Measurements from ENCODE around the gene RAB3IL1.

DNA sequence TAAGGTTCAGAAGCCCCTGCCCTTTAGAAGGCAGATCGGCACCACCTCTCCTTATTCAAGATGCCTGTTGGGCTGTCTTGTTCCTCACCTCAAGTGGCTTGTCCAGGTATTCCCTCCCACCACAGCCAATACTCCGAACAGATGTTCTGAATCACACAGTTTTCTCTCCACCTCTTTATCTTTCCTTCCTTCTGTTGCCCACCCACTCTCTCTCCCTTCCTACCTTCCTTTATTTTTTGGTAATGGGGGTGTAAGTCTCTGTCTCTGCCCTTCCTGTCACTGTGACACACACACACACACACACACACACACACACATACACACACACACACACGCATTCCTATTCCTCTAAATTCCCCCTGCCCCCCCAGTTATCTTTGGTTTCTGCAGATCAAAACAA, 41.2 kb upstream of the RAB3IL1 start:
- no peak for TF ChIP-seq CTCF (conservative IDR thresholded peaks at IDR 0.05; ENCODE audit: low read length)
- TF ChIP-seq EZH2phosphoT487 (IDR thresholded peaks at IDR 0.05; ENCODE audit: borderline replicate concordance), result no peak
